ENCODE results near the gene TSSK6. TPM values are rescaled to one million over a fixed set of nuclear protein-coding genes. Genes with fewer than 3 reads are reported as not detected.

TSSK6 gene
- total RNA-seq, 1 donor from 2014 or later: 0.77 TPM

DNA sequence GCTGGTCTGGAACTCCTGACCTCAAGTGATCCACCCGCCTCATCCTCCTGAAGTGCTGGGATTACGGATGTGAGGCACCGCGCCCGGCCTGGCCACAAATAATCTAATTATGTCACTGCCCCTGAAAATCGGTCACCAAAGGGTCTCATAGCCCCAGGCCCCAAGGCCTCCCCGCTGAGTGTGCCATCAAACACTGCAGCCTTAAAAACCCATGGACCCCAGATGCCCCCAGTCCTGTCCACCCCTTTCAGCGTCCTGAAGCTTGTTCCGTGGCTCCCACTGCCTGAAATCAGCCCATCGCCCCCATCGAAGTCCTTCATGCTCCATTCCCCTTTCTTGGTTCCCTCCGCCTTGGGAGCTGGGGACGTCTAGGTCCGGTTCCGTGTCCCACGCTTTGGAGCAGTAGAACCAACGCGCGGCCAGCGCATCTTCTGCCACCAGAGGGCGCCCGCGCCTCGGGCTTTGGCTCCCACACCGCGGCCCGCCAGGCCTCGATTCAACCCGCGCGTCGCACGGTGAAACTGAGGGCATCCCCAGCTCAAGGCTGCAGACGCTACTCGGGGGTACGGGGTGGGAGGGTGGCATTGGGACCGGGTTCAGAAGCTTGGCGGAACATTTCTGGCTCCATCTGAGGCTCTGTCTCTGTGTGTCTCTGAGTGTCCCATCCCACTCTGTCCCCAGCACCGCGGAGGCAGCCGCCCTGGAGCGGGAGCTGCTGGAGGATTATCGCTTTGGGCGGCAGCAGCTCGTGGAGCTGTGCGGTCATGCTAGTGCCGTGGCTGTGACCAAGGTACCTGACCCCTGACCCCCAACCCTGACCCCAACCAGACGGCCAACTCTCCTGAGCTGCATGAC is 16.8 kb upstream of the TSSK6 start:
- no peak overlapping the region for H3K4me3 ChIP-seq
- peak; percentile 85 for DNase-seq
- H3K36me3 ChIP-seq: peaks cover 10% of the 10 kb centered on the region
- H3K9me3 ChIP-seq (replicated peaks): no peaks in the 10 kb centered on the region
- TF ChIP-seq, protein P1, sequence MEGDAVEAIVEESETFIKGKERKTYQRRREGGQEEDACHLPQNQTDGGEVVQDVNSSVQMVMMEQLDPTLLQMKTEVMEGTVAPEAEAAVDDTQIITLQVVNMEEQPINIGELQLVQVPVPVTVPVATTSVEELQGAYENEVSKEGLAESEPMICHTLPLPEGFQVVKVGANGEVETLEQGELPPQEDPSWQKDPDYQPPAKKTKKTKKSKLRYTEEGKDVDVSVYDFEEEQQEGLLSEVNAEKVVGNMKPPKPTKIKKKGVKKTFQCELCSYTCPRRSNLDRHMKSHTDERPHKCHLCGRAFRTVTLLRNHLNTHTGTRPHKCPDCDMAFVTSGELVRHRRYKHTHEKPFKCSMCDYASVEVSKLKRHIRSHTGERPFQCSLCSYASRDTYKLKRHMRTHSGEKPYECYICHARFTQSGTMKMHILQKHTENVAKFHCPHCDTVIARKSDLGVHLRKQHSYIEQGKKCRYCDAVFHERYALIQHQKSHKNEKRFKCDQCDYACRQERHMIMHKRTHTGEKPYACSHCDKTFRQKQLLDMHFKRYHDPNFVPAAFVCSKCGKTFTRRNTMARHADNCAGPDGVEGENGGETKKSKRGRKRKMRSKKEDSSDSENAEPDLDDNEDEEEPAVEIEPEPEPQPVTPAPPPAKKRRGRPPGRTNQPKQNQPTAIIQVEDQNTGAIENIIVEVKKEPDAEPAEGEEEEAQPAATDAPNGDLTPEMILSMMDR (IDR thresholded peaks at IDR 0.05; ENCODE audit: borderline replicate concordance): peak; percentile 97
- peaks cover 27% of the 10 kb centered on the region for H3K4me1 ChIP-seq
- no peak overlapping the region for H3K27ac ChIP-seq (replicated peaks)
- intact Hi-C loops (cut with micrococcal nuclease): loop anchor here (10.0 kb wide), 1 partner anchor 403 kb away; no protein-coding TSS in a partner anchor
- no peaks in the 10 kb centered on the region for H3K27me3 ChIP-seq (ENCODE audit: low read depth)

DNA sequence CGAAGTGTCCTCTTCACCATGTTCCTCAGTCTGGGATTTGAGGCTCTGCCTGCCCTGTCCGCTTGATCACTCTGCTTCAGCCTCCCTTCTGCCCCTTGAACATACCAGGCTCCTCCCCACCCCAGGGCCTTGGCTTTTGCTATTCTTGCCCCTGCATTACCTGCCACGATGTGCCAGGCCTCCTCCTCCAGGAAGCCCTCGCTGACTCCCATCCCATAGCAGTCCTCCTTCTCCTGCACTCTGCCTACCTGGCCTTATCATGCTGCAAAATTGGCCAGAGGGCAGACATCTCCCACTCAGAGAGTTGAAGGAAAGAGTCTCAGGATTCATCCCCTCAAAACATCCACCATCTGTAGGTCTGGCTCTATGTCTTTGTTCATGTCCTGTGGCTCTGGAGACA is 15.5 kb upstream of the TSSK6 start:
- DNase-seq: no peak

DNA sequence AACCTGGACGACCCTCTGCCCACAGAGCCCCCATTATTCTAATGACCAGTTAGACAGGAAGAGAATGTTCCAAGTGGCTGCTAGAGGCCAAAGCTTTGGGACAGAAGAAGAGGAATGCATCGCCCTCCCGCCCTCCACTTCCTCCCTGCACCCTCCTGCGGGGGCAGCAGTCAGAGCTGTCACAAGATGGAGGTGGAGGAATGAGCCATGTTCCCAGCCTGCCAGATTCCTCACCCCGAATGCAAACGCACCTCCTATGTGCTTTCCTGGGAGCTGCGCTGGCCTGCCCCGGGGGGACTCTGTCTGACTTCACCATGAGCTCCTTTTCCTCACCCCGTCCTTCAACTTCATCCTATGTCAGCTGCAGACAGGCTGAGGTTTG is 15.1 kb upstream of the TSSK6 start:
- Histone ChIP-seq H3K27ac (replicated peaks) (no peak overlapping the region), H3K9me3 (replicated peaks) (no peaks in the 10 kb centered on the region), H3K4me3 (no peak overlapping the region), H3K27me3 (ENCODE audit: low read depth) (no peaks in the 10 kb centered on the region), H3K36me3 (peaks cover 23% of the 10 kb centered on the region), H3K4me1 (peaks cover 43% of the 10 kb centered on the region)
- DNase-seq: no peak
- intact Hi-C loops (cut with micrococcal nuclease): loop anchor here (10.0 kb wide), 1 partner anchor 404 kb away; no protein-coding TSS in a partner anchor
- TF ChIP-seq, protein P1 (IDR thresholded peaks at IDR 0.05; ENCODE audit: borderline replicate concordance): no peak

More for the DNA sequence above, 15.5 kb upstream of the TSSK6 start:
- TF ChIP-seq, protein P1 (IDR thresholded peaks at IDR 0.05; ENCODE audit: borderline replicate concordance): no peak
- H3K9me3 ChIP-seq (replicated peaks): no peaks in the 10 kb centered on the region
- peaks cover 21% of the 10 kb centered on the region for H3K36me3 ChIP-seq
- no peak overlapping the region for H3K27ac ChIP-seq (replicated peaks)
- H3K4me3 ChIP-seq: no peak overlapping the region
- intact Hi-C loops (cut with micrococcal nuclease): loop anchor here (10.0 kb wide), 1 partner anchor 404 kb away; no protein-coding TSS in a partner anchor
- peaks cover 38% of the 10 kb centered on the region for H3K4me1 ChIP-seq
- H3K27me3 ChIP-seq (ENCODE audit: low read depth): no peaks in the 10 kb centered on the region

DNA sequence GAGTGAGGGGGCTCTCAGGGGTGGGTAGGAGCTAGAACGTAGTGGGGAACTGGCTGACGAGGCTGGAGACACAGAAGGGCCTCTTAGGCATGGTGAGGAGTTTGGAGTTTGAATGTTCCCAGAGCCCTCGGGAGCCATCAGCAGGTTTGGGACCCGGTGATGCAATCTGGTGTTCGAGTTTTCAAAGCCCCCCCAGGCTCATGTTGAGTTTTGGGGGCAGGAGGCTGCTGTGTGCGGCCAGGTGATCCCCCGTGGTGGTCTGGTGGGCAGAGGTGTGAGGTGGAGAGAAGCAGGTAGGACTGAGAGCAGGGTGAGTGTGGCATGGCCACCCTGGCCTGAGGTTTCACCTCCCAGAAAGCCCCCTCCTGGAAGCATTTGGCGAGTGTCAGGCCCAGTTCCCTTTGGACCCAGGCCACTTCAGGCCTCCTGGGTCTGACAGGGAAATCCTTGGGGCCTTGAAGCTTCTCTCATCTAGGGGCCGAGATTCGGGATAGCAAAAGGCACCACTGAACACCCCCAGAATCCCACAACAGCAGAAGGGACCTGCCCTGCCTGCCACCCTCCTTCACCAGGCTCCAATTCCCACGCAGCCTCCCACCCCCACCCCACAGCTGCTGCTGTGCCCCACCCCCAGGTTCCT is 14.6 kb upstream of the TSSK6 start:
- intact Hi-C loops (cut with micrococcal nuclease): loop anchor here (10.0 kb wide), 1 partner anchor 405 kb away; no protein-coding TSS in a partner anchor
- H3K9me3 ChIP-seq (replicated peaks): no peaks in the 10 kb centered on the region
- H3K27ac ChIP-seq (replicated peaks): no peak overlapping the region
- no peak overlapping the region for H3K4me3 ChIP-seq
- H3K27me3 ChIP-seq (ENCODE audit: low read depth): no peaks in the 10 kb centered on the region
- peaks cover 48% of the 10 kb centered on the region for H3K4me1 ChIP-seq
- no peak for DNase-seq
- TF ChIP-seq, protein P1 (IDR thresholded peaks at IDR 0.05; ENCODE audit: borderline replicate concordance): no peak
- H3K36me3 ChIP-seq: peaks cover 26% of the 10 kb centered on the region

DNA sequence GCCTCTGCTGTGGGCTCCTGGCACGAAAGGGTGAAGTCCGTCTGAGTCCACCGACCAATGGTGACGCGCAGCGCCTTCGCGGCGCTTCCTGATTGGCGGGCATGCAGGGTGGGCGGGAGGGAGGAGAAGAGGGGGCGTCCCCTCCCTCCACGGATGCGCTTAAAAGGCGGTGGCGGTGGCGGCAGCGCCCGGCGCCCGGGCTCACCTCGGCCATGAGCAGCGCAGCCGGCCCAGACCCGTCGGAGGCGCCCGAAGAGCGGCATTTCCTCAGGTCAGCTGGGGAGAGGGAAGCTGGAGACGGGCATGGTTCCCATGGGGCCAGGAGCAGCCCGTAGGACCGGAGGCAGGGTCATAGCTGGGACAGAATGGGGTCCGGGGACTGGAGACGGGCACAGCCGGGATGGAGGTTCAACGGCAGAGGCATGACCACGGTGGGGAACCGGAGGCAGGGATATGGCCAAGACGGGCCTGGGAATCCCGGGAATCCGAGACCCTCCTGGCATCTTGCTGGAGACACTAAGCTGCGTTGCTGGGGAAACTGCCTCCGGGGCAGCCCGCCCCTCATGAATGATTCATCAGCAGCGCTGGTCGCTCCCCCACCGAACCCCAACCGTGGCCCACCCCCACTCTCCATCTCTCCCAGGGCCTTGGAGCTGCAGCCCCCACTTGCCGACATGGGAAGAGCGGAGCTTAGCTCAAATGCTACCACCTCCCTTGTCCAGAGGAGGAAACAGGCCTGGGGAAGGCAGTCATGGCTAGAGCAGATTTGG is 13.6 kb upstream of the TSSK6 start, which contains the start of gene YJEFN3:
Gene YJEFN3 (plus strand): TSS at position 191 of the 770 bp plus-strand sequence. CDS start 22 bp downstream, at position 213.
- peaks cover 32% of the 10 kb centered on the region for H3K36me3 ChIP-seq
- H3K9me3 ChIP-seq (replicated peaks): no peaks in the 10 kb centered on the region
- intact Hi-C loops (cut with micrococcal nuclease): no loop called here
- H3K4me1 ChIP-seq: peaks cover 54% of the 10 kb centered on the region
- H3K27ac ChIP-seq (replicated peaks): no peak within 1 kb of the TSS
- H3K4me3 ChIP-seq: peak within 1 kb of the TSS; percentile 40
- no peaks in the 10 kb centered on the region for H3K27me3 ChIP-seq (ENCODE audit: low read depth)
- TF ChIP-seq, protein P1 (IDR thresholded peaks at IDR 0.05; ENCODE audit: borderline replicate concordance): no peak
- no peak for DNase-seq

Data from left ventricle myocardium inferior (tissue), 1 donor.